DMS 273 treated with DMSO at 0.1 percent for 48 hours (cell line): ENCODE results near the gene PTPN11.
A peak's percentile ranks its signal among the peaks of the same experiment; 100 is the strongest.
"Not testable (repeated sequence)": the region's sequence is repeated elsewhere in the genome, so short reads cannot be mapped to it uniquely, and the experiment has no call there.

Experiments
- DNase-seq: peaks from one replicate; lab custom pipeline; 2025; lab: John Stamatoyannopoulos, UW

PTPN11 gene

GRCh38 chr12:112418608-112419296, at the start of gene PTPN11:
TSS of gene PTPN11 (plus strand) at chr12:112418947. CDS start at chr12:112419112, 165 bp downstream.
- no peak for DNase-seq

- no peak for DNase-seq
These were observed 48.5 kb upstream of the PTPN11 start for GRCh38 chr12:112370199-112370598.

GRCh38 chr12:112370868-112371510, 47.8 kb upstream of the PTPN11 start:
- no peak for DNase-seq

- no peak for DNase-seq
These were observed 44.5 kb upstream of the PTPN11 start for GRCh38 chr12:112374166-112374740.

GRCh38 chr12:112375105-112375504, 43.6 kb upstream of the PTPN11 start:
- no peak for DNase-seq

GRCh38 chr12:112380663-112381405, 37.9 kb upstream of the PTPN11 start:
- DNase-seq: no peak

GRCh38 chr12:112381406-112381882, 37.3 kb upstream of the PTPN11 start:
- no peak for DNase-seq

- peak; percentile 30 for DNase-seq
These were observed 36.6 kb upstream of the PTPN11 start, which contains the start of gene HECTD4 for GRCh38 chr12:112381883-112382796. TSS of gene HECTD4 (minus strand) at chr12:112382431. CDS start at chr12:112382128, 303 bp downstream.

- no peak for DNase-seq
These were observed 35.9 kb upstream of the PTPN11 start for GRCh38 chr12:112382866-112383265.

- no peak for DNase-seq
These were observed 32.0 kb upstream of the PTPN11 start for GRCh38 chr12:112386726-112387125.

GRCh38 chr12:112389228-112389627, 29.5 kb upstream of the PTPN11 start:
- no peak for DNase-seq

GRCh38 chr12:112389922-112390654, 28.7 kb upstream of the PTPN11 start:
- not testable (repeated sequence) for DNase-seq

GRCh38 chr12:112393328-112393727, 25.4 kb upstream of the PTPN11 start:
- DNase-seq: no peak

GRCh38 chr12:112401054-112401453, 17.7 kb upstream of the PTPN11 start:
- DNase-seq: no peak

GRCh38 chr12:112401903-112402498, 16.7 kb upstream of the PTPN11 start:
- no peak for DNase-seq

GRCh38 chr12:112406519-112407488, 11.9 kb upstream of the PTPN11 start:
- no peak for DNase-seq

GRCh38 chr12:112407683-112408082, 11.1 kb upstream of the PTPN11 start:
- not testable (repeated sequence) for DNase-seq

GRCh38 chr12:112408621-112409020, 10.1 kb upstream of the PTPN11 start:
- DNase-seq: no peak
